Measurements from ENCODE around the gene TNIP1.

Gene TNIP1

GRCh38 chr5:151080613-151081430, at the start of gene TNIP1:
Gene TNIP1 (minus strand): TSS chr5:151081034. CDS start chr5:151065095, 15,939 bp downstream.
- DNase-seq (ENCODE audit: low read depth in 2 of 2) = peak; percentile 87 to 89

GRCh38 chr5:151130235-151130921, 49.5 kb upstream of the TNIP1 start:
- DNase-seq (ENCODE audit: low read depth in 2 of 2) = no peak

- DNase-seq (ENCODE audit: low read depth in 2 of 2) = no peak
These were observed 48.0 kb upstream of the TNIP1 start for GRCh38 chr5:151128817-151129216.

GRCh38 chr5:151127926-151128325, 47.1 kb upstream of the TNIP1 start:
- DNase-seq (ENCODE audit: low read depth in 2 of 2) = no peak

- DNase-seq (ENCODE audit: low read depth in 2 of 2) = peak; percentile 45 to 47
These were observed 45.4 kb upstream of the TNIP1 start for GRCh38 chr5:151126199-151126645.

GRCh38 chr5:151125421-151125820, 44.6 kb upstream of the TNIP1 start:
- no peak for DNase-seq (ENCODE audit: low read depth in 2 of 2)

- DNase-seq (ENCODE audit: low read depth in 2 of 2) = no peak
These were observed 43.3 kb upstream of the TNIP1 start for GRCh38 chr5:151123897-151124751.

- DNase-seq (ENCODE audit: low read depth in 2 of 2) = no peak
These were observed 42.0 kb upstream of the TNIP1 start for GRCh38 chr5:151122828-151123227.

GRCh38 chr5:151121665-151122064, 40.8 kb upstream of the TNIP1 start:
- DNase-seq (ENCODE audit: low read depth in 2 of 2) = no peak

- DNase-seq (ENCODE audit: low read depth in 2 of 2) = no peak
These were observed 40.3 kb upstream of the TNIP1 start for GRCh38 chr5:151121095-151121494.

- no peak for DNase-seq (ENCODE audit: low read depth in 2 of 2)
These were observed 38.2 kb upstream of the TNIP1 start for GRCh38 chr5:151118913-151119575.

- peak; percentile 49 to 58 for DNase-seq (ENCODE audit: low read depth in 2 of 2)
These were observed 34.6 kb upstream of the TNIP1 start for GRCh38 chr5:151115272-151115905.

GRCh38 chr5:151113651-151114050, 32.8 kb upstream of the TNIP1 start:
- no peak for DNase-seq (ENCODE audit: low read depth in 2 of 2)

- DNase-seq (ENCODE audit: low read depth in 2 of 2) = no peak
These were observed 30.2 kb upstream of the TNIP1 start for GRCh38 chr5:151110992-151111391.

GRCh38 chr5:151110122-151110681, 29.4 kb upstream of the TNIP1 start:
- DNase-seq (ENCODE audit: low read depth in 2 of 2) = no peak

GRCh38 chr5:151108566-151108965, 27.7 kb upstream of the TNIP1 start:
- no peak for DNase-seq (ENCODE audit: low read depth in 2 of 2)

- DNase-seq (ENCODE audit: low read depth in 2 of 2) = no peak
These were observed 27.1 kb upstream of the TNIP1 start for GRCh38 chr5:151107738-151108520.

GRCh38 chr5:151107084-151107483, 26.2 kb upstream of the TNIP1 start:
- DNase-seq (ENCODE audit: low read depth in 2 of 2) = no peak

- no peak for DNase-seq (ENCODE audit: low read depth in 2 of 2)
These were observed 25.7 kb upstream of the TNIP1 start for GRCh38 chr5:151106509-151106908.

- DNase-seq (ENCODE audit: low read depth in 2 of 2) = no peak
These were observed 25.2 kb upstream of the TNIP1 start for GRCh38 chr5:151106043-151106442.
